ENCODE data around the gene ABCD1.
"Not testable (repeated sequence)": the region's sequence is repeated elsewhere in the genome, so short reads cannot be mapped to it uniquely, and the experiment has no call there.

Gene ABCD1

GRCh38 chrX:153733651-153734240 is 9.1 kb downstream of the ABCD1 start:
- DNase-seq = no peak

DNA sequence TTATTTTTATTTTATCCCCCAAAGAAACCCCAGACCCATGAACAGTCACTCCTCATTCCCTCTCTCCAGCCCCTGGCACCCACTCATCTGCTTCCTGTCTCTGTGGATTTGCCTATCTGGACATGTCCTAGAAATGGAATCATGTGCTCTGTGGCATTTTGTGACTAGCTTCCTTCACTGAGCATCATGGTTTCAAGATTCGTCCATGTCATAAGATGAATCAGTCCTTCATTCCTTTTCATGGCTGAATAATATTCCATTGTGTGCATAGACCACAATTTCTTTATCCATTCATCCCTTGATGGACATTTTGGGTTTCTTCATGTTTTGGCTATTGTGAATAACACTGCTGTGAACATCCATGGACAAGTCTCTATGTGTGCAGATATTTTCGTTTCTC is 10.2 kb downstream of the ABCD1 start:
- no peak for DNase-seq

- no peak for DNase-seq
Observed at GRCh38 chrX:153735274-153735673, 10.6 kb downstream of the ABCD1 start.

- no peak for DNase-seq
Observed at GRCh38 chrX:153736071-153736820, 11.6 kb downstream of the ABCD1 start.

DNA sequence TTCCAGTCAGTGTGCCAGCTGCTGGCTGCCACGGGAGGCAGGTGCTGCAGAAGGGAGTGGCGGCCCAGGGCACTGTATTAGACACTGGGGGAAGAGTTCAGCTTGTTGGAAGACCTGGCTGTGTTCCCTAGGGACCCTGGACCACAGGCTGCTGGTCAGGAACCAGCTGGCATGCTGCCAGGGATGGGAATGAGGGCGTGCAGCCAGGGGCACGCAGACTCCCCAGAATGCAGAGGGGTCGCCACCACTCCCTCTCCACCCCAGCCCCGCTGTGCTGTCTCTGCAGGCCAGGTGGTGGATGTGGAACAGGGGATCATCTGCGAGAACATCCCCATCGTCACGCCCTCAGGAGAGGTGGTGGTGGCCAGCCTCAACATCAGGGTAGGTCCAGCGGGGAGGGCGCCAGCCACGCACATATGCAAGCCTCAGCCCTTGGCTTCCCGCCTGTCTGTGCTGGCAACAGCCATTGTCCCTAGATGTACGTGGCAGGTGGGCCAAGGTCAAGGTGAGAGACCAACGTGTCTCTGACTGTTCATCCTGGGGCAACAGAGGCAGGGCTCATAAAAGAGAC is 12.3 kb downstream of the ABCD1 start:
- no peak for DNase-seq

DNA sequence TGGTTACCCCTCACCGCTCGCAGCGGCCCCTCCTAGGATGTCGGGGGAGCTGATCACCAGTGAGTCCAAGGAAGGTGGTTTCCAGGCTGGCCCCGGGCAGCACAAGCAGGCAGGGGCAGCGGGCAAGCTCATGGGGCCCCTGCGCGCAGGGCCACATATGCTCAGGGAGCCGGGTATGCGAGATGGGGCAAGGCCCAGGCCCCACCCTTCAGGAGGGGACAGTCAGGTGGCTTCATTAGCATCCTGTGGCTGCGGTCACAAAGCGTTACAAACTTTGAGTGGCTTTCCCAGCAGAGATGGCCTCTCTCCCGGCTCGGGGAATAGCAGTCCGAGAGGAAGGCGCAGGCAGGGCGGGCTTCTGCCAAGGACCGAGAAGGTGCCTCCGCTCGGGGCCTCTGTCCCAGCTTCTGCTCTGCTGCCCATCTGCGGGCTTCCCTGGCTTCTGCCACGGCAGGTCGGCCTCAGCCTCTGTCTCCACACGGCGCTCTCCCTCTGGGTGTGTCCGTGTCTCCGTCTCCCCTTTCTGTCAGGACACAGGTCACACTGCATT is 13.5 kb downstream of the ABCD1 start:
- no peak for DNase-seq

- DNase-seq = no peak
Observed at GRCh38 chrX:153739754-153740486, 15.3 kb downstream of the ABCD1 start.

GRCh38 chrX:153740631-153741222 is 16.1 kb downstream of the ABCD1 start:
- no peak for DNase-seq

DNA sequence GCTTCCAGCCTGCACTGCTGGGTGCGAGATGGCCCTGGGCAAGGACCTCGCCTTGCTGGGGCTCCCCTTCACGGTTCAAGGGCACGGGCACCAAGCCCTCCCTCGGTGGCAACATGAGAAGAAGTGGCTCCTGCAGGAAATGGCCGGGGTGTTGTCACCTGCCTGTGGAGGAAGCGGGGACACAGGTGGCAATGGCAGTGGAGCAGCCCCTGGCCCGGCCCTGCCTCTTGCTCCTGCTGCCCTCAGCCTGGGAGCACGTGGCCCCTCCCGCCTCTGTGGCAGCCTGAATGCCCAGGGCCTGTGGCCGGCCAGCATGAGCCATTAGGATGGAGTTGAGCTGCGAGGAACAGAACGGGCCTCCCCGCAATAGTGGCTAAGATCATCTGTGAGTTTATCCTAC is 16.8 kb downstream of the ABCD1 start:
- DNase-seq = no peak

DNA sequence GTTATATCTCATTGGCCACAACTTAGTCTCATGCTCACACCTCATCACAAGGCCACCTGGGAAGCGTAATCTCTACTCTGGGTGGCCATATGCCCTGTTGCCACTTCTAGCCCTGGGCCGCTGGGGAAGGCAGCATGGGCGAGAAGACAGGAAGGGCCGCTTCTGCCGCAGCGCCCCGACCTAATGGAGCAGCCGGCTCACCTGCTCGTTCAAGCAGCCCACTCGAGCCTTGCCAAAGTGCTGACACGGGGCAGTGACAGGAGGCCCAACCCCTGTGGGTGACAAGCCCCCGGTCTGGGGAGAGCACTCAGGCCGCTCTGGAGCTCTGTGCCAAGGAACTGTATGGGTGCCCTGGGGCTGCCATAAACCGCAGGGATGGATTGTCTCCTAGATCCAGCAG is 17.5 kb downstream of the ABCD1 start:
- DNase-seq = not testable (repeated sequence)

DNA sequence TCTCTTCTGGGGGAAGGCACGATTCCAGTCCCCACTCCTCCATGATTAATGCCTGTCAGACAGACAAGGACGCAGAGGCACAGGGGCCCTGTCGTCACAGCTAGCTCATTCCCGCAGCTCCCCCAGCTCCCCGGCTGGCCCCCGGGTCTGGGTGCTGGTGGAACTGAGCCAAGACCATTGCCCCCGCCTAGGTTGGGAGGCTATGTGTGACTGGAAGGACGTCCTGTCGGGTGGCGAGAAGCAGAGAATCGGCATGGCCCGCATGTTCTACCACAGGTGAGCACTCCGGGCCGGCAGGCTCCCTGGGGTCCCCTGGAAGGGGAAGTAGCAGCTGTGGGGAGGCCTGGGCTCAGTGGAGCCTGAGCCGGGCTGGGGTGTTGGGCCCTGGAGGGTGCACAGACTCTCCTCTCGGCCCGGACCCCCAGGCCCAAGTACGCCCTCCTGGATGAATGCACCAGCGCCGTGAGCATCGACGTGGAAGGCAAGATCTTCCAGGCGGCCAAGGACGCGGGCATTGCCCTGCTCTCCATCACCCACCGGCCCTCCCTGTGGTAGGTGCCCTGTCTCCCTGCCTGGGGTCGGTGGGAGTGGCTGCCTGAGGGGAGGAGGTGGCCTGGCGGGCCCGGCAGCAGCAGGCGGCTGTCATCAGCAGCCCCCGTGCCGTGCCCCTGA is 18.3 kb downstream of the ABCD1 start:
- DNase-seq = not testable (repeated sequence)

DNA sequence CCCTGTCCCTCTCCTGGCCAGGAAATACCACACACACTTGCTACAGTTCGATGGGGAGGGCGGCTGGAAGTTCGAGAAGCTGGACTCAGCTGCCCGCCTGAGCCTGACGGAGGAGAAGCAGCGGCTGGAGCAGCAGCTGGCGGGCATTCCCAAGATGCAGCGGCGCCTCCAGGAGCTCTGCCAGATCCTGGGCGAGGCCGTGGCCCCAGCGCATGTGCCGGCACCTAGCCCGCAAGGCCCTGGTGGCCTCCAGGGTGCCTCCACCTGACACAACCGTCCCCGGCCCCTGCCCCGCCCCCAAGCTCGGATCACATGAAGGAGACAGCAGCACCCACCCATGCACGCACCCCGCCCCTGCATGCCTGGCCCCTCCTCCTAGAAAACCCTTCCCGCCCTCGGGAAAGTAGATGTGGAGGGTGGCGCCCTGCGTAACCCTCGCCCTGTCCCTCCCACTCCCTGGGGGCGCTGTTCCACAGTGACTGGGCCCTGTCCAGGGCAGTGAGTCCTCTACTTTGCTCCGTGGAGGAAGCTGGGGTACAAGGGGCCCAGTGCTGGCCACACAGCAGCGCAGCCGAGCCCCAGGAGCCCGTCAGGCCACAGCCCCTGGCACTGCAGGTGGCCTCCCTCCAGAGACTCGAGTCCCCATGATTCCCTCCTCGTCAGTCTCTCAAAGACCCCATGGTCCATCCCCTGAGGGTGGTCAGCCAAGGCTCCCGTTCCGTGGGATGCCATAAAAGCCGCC is 19.0 kb downstream of the ABCD1 start:
- not testable (repeated sequence) for DNase-seq

DNA sequence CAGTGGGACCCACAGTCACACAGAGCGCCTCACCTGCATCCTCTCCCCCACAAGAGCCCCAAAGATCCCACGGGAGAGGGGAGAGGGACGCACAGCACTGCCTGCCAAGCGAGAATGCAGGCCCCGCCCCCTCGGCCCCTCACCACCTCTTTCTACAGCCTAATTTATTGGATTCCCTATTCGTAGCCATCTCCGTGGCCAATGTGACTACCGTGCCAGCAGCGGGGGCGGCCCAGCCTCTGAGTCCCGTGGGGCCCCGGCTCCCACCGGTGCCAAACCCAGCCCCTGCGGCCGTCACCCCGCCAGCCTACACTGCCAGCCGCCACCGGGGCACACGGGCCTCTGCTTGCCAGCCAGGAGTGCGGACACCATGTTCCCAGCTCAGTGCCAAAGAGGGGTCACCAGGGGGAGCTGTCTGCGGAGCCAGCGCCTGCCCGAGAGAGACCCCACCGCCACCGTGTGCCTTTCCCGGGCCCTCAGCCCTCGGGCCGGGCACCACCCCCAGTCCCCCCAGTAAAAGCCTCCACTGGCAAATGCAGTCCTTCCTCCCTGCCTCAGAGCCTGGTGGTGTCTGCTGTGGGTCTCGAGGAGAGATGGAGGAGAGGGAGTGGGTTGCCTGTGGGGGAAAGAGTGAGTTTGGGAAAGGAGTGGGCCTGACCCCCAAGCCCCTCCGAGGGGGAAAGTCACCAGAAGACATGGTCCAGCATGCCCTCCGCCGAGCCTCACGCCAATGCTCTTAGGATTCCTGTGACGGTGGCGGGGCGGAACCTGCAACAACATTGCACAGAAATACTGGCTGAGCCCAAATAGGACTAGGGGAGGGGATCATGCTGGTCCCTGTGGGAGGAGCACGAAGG is 19.8 kb downstream of the ABCD1 start:
- DNase-seq = peak in 5 of 51 donors; percentile 12 to 31 (median 25)

- not testable (repeated sequence) for DNase-seq
Observed at GRCh38 chrX:153745067-153745433, 20.4 kb downstream of the ABCD1 start.

DNA sequence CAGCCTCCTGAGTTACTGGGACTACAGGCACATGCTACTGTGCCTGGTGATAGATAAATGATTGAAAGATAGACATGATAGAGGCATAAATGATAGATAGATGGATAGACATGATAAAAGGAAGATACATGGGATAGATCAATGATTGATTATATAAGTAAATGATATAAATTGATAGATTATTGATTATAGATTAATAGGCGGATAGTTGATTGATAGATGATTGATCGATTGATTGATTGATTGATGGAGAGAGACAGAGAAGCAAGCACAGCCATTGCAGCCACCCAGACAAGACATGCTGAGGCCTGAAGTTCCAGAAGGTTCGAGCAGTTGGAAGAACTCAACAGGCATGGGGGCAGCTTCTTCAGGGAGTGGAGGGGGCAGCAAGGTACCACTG is 21.7 kb downstream of the ABCD1 start:
- no peak for DNase-seq

GRCh38 chrX:153746991-153747390 is 22.3 kb downstream of the ABCD1 start:
- not testable (repeated sequence) for DNase-seq

DNA sequence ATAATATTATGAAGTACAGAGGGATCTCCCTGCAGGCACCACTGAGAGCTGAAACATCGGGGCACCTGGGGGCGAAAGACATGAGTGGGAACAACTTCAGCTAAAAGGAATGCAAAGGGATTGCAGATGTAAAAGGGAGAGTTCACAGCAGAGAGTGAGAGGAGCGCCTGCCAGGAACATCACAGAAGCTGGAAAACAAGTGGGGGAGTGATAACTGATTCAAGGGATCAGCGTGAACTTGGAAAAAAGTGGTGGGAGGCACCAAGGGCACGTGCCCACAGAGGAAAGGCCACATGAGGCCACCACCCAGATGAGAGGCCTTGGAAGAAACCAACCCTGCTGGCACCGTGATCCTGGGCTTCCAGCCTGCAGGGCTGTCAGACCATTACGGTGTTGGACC is 24.4 kb downstream of the ABCD1 start:
- not testable (repeated sequence) for DNase-seq

GRCh38 chrX:153750127-153750774 is 25.6 kb downstream of the ABCD1 start:
- DNase-seq = no peak

DNA sequence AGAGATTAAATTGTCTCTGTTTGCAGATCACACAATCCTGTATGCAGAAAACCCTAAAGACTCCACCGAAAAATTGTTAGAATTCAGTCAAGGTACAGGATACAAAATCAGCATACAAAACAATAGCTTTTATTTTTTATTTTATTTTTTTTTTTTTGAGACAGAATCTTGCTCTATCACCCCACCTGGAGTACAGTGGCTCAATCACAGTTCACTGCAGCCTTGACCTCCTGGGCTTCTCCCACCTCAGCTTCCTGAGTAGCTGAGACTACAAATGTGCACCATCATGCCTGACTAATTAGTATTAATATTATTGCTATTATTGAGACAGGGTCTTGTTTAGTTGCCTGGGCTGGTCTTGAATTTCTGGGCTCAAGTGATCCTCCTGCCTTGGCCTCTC is 30.5 kb downstream of the ABCD1 start:
- DNase-seq = no peak

Measured in hypothalamus (tissue), 51 donors.